HCT116 (cell line): ENCODE results near the gene PHLDA1. TPM values are rescaled to one million over a fixed set of nuclear protein-coding genes. Genes with fewer than 3 reads are reported as not detected.

Experiments used
- ATAC-seq: fragments of 200-7000 bp; cut with Tn5 transposase; 2 replicates; pipeline ENCODE4 v1.9.1; 2020; ENCODE audit warnings: mild to moderate bottlenecking, moderate library complexity
- BruUV-seq: library from RNA; stranded (reverse); fragments of 400-500 nt; replicated peaks from 2 replicates; lab custom pipeline; 2021; lab: Mats Ljungman, UMichigan
- CTCF ChIA-PET: fragments of 300-600 bp; sonication (Branson Sonifier 250); formaldehyde crosslinking; loops from one replicate; lab custom pipeline; 2021; ENCODE audit warnings: antibody characterized with exemption; lab: Charles Lee
- POLR2A ChIA-PET: fragments of 300-600, 350-600 bp; sonication (Branson Sonifier 250); formaldehyde crosslinking; loops from one replicate; lab custom pipeline; 2021; ENCODE audit warnings: antibody characterized with exemption; lab: Charles Lee
- RAD21 ChIA-PET, 2 experiments: fragments of 300-600 bp; sonication (Branson Sonifier 250); formaldehyde crosslinking; loops; one replicate each; lab custom pipeline; 2023; ENCODE audit warnings: low total read pairs in 2 of 2; ENCODE audit not compliant: uncharacterized antibody in 2 of 2, unreplicated experiment in 2 of 2, low non-redundant PET in 1 of 2; lab: Charles Lee
- DNase-seq: peaks from one replicate; pipeline ENCODE4 v3.0.0-alpha.2; 2010; ENCODE audit warnings: low read depth, low spot score
- H2AFZ ChIP-seq: fragments of 200-600 bp; shearing (Covaris generic), sonication (generic); 2 replicates; pipeline ENCODE4 v1.6.1; 2017; ENCODE audit warnings: low read depth, mixed run types, mixed read lengths, antibody characterized with exemption, low read length; ENCODE audit not compliant: poor library complexity, severe bottlenecking
- H3K27ac ChIP-seq: 2 replicates; pipeline ENCODE4 v1.5.1; 2012; ENCODE audit warnings: low read depth, low read length
- H3K27me3 ChIP-seq: fragments of 200-600 bp; sonication (generic); 2 replicates; pipeline ENCODE4 v1.6.1; 2016; ENCODE audit warnings: mixed run types, low read length, mixed read lengths; ENCODE audit not compliant: insufficient read depth
- H3K36me3 ChIP-seq, 2 experiments: fragments of 200-500 bp in 1 of 2; fragments of 200-600 bp in 1 of 2; sonication (Bioruptor generic) in 1 of 2; sonication (generic) in 1 of 2; 2 replicates each; pipeline versions ENCODE4 v1.5.1 to v1.6.1; 2014 to 2016; ENCODE audit warnings: low read length in 2 of 2, inconsistent platforms in 1 of 2, mixed read lengths in 1 of 2, mixed run types in 1 of 2; ENCODE audit not compliant: insufficient read depth in 2 of 2, control insufficient read depth in 1 of 2
- H3K4me1 ChIP-seq, 2 experiments: fragments of 200-600 bp in 1 of 2; sonication (generic) in 1 of 2; 2 replicates each; pipeline versions ENCODE4 v1.5.1 to v1.6.1; 2012 to 2017; ENCODE audit warnings: low read length in 2 of 2, inconsistent platforms in 1 of 2, mild to moderate bottlenecking in 1 of 2, mixed read lengths in 1 of 2, mixed run types in 1 of 2, moderate library complexity in 1 of 2; ENCODE audit not compliant: insufficient read depth in 2 of 2, control insufficient read depth in 1 of 2
- H3K4me2 ChIP-seq: fragments of 200-600 bp; sonication (generic); 2 replicates; pipeline ENCODE4 v1.6.1; 2017; ENCODE audit warnings: mixed run types, low read length, mixed read lengths
- H3K4me3 ChIP-seq, 2 experiments: fragments of 200-600 bp in 1 of 2; sonication (generic) in 1 of 2; replicated peaks in 1 of 2; 2 replicates each; pipeline ENCODE4 v1.5.1; 2011 to 2016; ENCODE audit warnings: low read length in 2 of 2, control low read depth in 1 of 2, low read depth in 1 of 2, mild to moderate bottlenecking in 1 of 2, mixed read lengths in 1 of 2, mixed run types in 1 of 2
- H3K79me2 ChIP-seq: fragments of 200-600 bp; sonication (generic); 2 replicates; pipeline ENCODE4 v1.6.1; 2017; ENCODE audit warnings: mild to moderate bottlenecking, mixed run types, low read length, moderate library complexity, mixed read lengths; ENCODE audit not compliant: insufficient read depth
- H3K9ac ChIP-seq: fragments of 200-600 bp; sonication (generic); 2 replicates; pipeline ENCODE4 v1.6.1; 2016; ENCODE audit warnings: low read length, mixed read lengths
- H3K9me2 ChIP-seq: fragments of 200-600 bp; sonication (generic), shearing (Covaris generic); 2 replicates; pipeline ENCODE4 v1.6.1; 2017; ENCODE audit warnings: mixed run types, mild to moderate bottlenecking, moderate library complexity; ENCODE audit not compliant: insufficient read depth
- H3K9me3 ChIP-seq, 2 experiments: fragments of 200-500 bp in 1 of 2; fragments of 200-600 bp in 1 of 2; sonication (Bioruptor generic) in 1 of 2; sonication (generic) in 1 of 2; 2 replicates each; pipeline ENCODE4 v1.6.1; 2014 to 2017; ENCODE audit warnings: low read length in 2 of 2, mixed read lengths in 2 of 2, inconsistent platforms in 1 of 2, low read depth in 1 of 2, mild to moderate bottlenecking in 1 of 2, mixed run types in 1 of 2, moderate library complexity in 1 of 2; ENCODE audit not compliant: control insufficient read depth in 1 of 2, insufficient read depth in 1 of 2
- H4K20me1 ChIP-seq: fragments of 200-600 bp; sonication (generic), shearing (Covaris generic); 2 replicates; pipeline ENCODE4 v1.6.1; 2017; ENCODE audit warnings: mixed run types, mild to moderate bottlenecking, moderate library complexity; ENCODE audit not compliant: insufficient read depth
- ATF3 ChIP-seq: IDR thresholded peaks from 2 replicates; pipeline ENCODE4 v1.6.1; 2012
- CBX3 ChIP-seq: IDR thresholded peaks from 2 replicates; pipeline ENCODE4 v1.6.1; 2012; ENCODE audit warnings: low read depth
- CTCF ChIP-seq, 3 experiments: fragments of 200-600 bp in 1 of 3; sonication (generic) in 1 of 3; IDR thresholded peaks in 2 of 3; conservative IDR thresholded peaks in 1 of 3; 2 replicates each; pipeline ENCODE4 v1.5.1; 2012 to 2017; ENCODE audit warnings: low read depth in 2 of 3, low read length in 2 of 3, antibody characterized with exemption in 1 of 3, borderline replicate concordance in 1 of 3, control low read depth in 1 of 3, mild to moderate bottlenecking in 1 of 3, mixed read lengths in 1 of 3, mixed run types in 1 of 3, moderate library complexity in 1 of 3; ENCODE audit not compliant: insufficient read depth in 1 of 3
- EGR1 ChIP-seq: IDR thresholded peaks from 2 replicates; pipeline ENCODE4 v1.6.1; 2012; ENCODE audit warnings: low read depth
- EZH2 ChIP-seq: fragments of 200-600 bp; sonication (generic); IDR thresholded peaks from 2 replicates; pipeline ENCODE4 v1.6.1; 2017; ENCODE audit warnings: antibody characterized with exemption, mixed run types
- EZH2phosphoT487 ChIP-seq: fragments of 200-600 bp; IDR thresholded peaks from 2 replicates; pipeline ENCODE4 v1.6.1; 2018; ENCODE audit warnings: antibody characterized with exemption, borderline replicate concordance
- JUND ChIP-seq: IDR thresholded peaks from 2 replicates; pipeline ENCODE4 v1.6.1; 2012
- POLR2A ChIP-seq: IDR thresholded peaks from 2 replicates; pipeline ENCODE4 v1.7.0; 2011; ENCODE audit warnings: borderline replicate concordance; ENCODE audit not compliant: insufficient read depth, insufficient read length; ENCODE audit errors: extremely low read depth
- RAD21 ChIP-seq: IDR thresholded peaks from 2 replicates; pipeline ENCODE4 v1.6.1; 2012; ENCODE audit warnings: low read depth, mild to moderate bottlenecking
- SIN3A ChIP-seq: IDR thresholded peaks from 2 replicates; pipeline ENCODE4 v1.6.1; 2012; ENCODE audit warnings: low read depth
- SP1 ChIP-seq: IDR thresholded peaks from 2 replicates; pipeline ENCODE4 v1.6.1; 2012; ENCODE audit warnings: low read depth
- SRF ChIP-seq: IDR thresholded peaks from 2 replicates; pipeline ENCODE4 v1.6.1; 2012; ENCODE audit warnings: low read depth
- TCF7L2 ChIP-seq: IDR thresholded peaks from 2 replicates; pipeline ENCODE4 v1.7.0; 2011; ENCODE audit warnings: borderline replicate concordance, inconsistent platforms; ENCODE audit not compliant: insufficient read depth, insufficient read length; ENCODE audit errors: extremely low read depth
- YY1 ChIP-seq: IDR thresholded peaks from 2 replicates; pipeline ENCODE4 v1.6.1; 2011; ENCODE audit warnings: low read length, low read depth, moderate library complexity, mild to moderate bottlenecking; ENCODE audit not compliant: insufficient replicate concordance; ENCODE audit errors: extremely low read depth
- ZBTB33 ChIP-seq: IDR thresholded peaks from 2 replicates; pipeline ENCODE4 v1.6.1; 2011; ENCODE audit warnings: mild to moderate bottlenecking, low read length, moderate library complexity; ENCODE audit not compliant: insufficient replicate concordance; ENCODE audit errors: extremely low read depth
- ZNF274 ChIP-seq: fragments of 200-500 bp; sonication (Bioruptor generic); IDR thresholded peaks from 2 replicates; pipeline ENCODE4 v1.6.1; 2014; ENCODE audit warnings: mild to moderate bottlenecking, low read depth, low read length, inconsistent platforms
- intact Hi-C: fragments of 100-400 bp; cut with micrococcal nuclease; formaldehyde crosslinking; loops from 2 replicates; pipeline ENCODE4 v1.10.0; 2022
- total RNA-seq: library from RNA; stranded (reverse); gene quantifications from one replicate; pipeline ENCODE4 v1.2.1, GENCODE V29; 2021; ENCODE audit not compliant: unreplicated experiment
- TF ChIP-seq, protein P1 (sequence below): IDR thresholded peaks from 2 replicates; pipeline ENCODE4 v1.6.1; 2012; ENCODE audit warnings: low read depth

PHLDA1 gene
- total RNA-seq, 1 experiment from 2014 or later, result 231 TPM

GRCh38 chr12:76020731-76021672, 10.6 kb downstream of the PHLDA1 start:
- H3K9me2 ChIP-seq, result no peaks in the 10 kb centered on the region
- H2AFZ ChIP-seq, result no peak overlapping the region
- no peaks in the 10 kb centered on the region for H3K27me3 ChIP-seq
- H3K9me3 ChIP-seq, result no peaks in the 10 kb centered on the region
- no peaks in the 10 kb centered on the region for H3K79me2 ChIP-seq
- no peak overlapping the region for H3K4me3 ChIP-seq
- peak overlapping the region; percentile 64 for H3K9ac ChIP-seq
- H3K27ac ChIP-seq, result peak overlapping the region; percentile 88
- RAD21 ChIA-PET, result interaction anchor here in 1 of 2 experiments (1.1 kb wide), 1 partner anchor 38 kb away, joined by 4 read pairs; no protein-coding TSS in a partner anchor
- POLR2A ChIA-PET, result interaction anchor here (0.7 to 2.0 kb wide), 5 partner anchors 42 to 384 kb away, joined by 3 to 10 read pairs (median 3); no protein-coding TSS in a partner anchor
- peak; percentile 61 for ATAC-seq
- H3K36me3 ChIP-seq, result no peaks in the 10 kb centered on the region
- peak overlapping the region; percentile 40 for H3K4me2 ChIP-seq
- peak; percentile 84 for DNase-seq
- BruUV-seq, result TSS peak; percentile 87
- CTCF ChIA-PET, result no interaction called here
- no peaks in the 10 kb centered on the region for H4K20me1 ChIP-seq
- H3K4me1 ChIP-seq, result peaks cover 49 to 88% of the 10 kb centered on the region in 2 experiments
- intact Hi-C loops, result loop anchor here (2.0 to 10.0 kb wide), 3 partner anchors 68 to 686 kb away; partner anchors contain the start of genes CAPS2 and GLIPR1L1
- no peak for TF ChIP-seq YY1
- TF ChIP-seq ZBTB33, result no peak
- TF ChIP-seq RAD21, result peak; percentile 14; the same call in 1 of the 2 replicates
- no peak for TF ChIP-seq POLR2A
- TF ChIP-seq JUND, result peak; percentile 61; the same call in 1 of the 2 replicates
- TF ChIP-seq SIN3A, result 0 out of 2 replicates have a peak, but pooled peaks have one; percentile 36
- no peak for TF ChIP-seq CTCF (IDR thresholded peaks at IDR 0.05 in 2 of 3, conservative IDR thresholded peaks at IDR 0.05 in 1 of 3; ENCODE audit: borderline replicate concordance in 1 of 3, insufficient read depth in 1 of 3, low read depth in 2 of 3, low read length in 2 of 3)
- TF ChIP-seq, protein P1, sequence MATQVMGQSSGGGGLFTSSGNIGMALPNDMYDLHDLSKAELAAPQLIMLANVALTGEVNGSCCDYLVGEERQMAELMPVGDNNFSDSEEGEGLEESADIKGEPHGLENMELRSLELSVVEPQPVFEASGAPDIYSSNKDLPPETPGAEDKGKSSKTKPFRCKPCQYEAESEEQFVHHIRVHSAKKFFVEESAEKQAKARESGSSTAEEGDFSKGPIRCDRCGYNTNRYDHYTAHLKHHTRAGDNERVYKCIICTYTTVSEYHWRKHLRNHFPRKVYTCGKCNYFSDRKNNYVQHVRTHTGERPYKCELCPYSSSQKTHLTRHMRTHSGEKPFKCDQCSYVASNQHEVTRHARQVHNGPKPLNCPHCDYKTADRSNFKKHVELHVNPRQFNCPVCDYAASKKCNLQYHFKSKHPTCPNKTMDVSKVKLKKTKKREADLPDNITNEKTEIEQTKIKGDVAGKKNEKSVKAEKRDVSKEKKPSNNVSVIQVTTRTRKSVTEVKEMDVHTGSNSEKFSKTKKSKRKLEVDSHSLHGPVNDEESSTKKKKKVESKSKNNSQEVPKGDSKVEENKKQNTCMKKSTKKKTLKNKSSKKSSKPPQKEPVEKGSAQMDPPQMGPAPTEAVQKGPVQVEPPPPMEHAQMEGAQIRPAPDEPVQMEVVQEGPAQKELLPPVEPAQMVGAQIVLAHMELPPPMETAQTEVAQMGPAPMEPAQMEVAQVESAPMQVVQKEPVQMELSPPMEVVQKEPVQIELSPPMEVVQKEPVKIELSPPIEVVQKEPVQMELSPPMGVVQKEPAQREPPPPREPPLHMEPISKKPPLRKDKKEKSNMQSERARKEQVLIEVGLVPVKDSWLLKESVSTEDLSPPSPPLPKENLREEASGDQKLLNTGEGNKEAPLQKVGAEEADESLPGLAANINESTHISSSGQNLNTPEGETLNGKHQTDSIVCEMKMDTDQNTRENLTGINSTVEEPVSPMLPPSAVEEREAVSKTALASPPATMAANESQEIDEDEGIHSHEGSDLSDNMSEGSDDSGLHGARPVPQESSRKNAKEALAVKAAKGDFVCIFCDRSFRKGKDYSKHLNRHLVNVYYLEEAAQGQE, result no peak
- TF ChIP-seq ZNF274, result no peak
- TF ChIP-seq CBX3, result 0 out of 2 replicates have a peak, but pooled peaks have one; percentile 51
- TF ChIP-seq ATF3, result no peak
- no peak for TF ChIP-seq EGR1
- TF ChIP-seq TCF7L2, result no peak
- TF ChIP-seq EZH2phosphoT487, result no peak
- peak; percentile 62 for TF ChIP-seq SP1
- no peak for TF ChIP-seq EZH2
- peak; percentile 65; the same call in 1 of the 2 replicates for TF ChIP-seq SRF
